Ammon's horn (tissue), 1 donor: ENCODE results near the gene FGF14.
A peak's percentile ranks its signal among the peaks of the same experiment; 100 is the strongest.

ENCODE experiments used
- DNase-seq: peaks from one replicate; pipeline ENCODE4 v3.0.0-alpha.2; 2016; ENCODE audit warnings: low spot score

FGF14 gene

DNA sequence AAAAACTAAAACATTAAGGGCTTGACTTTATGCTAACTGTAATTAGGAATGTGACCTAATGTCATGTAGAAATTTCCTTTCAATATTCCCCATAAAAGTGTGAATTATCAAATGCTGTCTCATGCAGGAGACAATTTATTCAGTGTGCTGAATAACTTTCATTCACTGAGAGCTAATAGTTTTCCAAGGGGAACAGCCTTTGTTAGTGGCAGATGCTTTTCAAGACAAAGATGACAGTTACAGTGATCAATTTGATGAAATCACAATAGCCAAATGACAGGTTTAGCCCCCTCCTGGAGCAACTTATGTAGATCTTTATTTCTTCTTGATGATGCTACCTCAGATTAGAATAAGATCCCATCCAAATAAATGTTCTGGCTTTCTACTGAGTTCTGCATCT, 673.8 kb downstream of the FGF14 start:
- DNase-seq: no peak

GRCh38 chr13:101727118-101727517, 674.7 kb downstream of the FGF14 start:
- no peak for DNase-seq

GRCh38 chr13:101726681-101727080, 675.2 kb downstream of the FGF14 start:
- no peak for DNase-seq

DNA sequence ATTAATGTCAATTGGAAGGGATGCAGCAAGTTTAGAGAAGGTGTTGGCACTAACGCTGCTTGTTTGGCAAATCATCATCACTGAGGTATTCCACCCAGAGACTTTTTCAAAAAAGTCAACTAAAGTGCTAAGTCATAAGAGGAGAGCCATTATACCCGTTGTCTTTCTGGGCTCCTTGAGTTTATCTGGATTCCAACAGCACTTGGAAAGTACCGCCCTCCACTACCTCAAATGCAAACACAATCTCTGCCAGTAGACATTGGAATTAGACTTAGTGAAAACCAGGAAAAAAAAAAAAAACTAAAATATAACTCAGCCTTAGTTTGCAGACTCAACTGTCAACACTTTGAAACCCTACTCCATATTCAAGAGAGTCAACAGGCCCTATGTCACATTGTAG, 683.4 kb downstream of the FGF14 start:
- DNase-seq: no peak

GRCh38 chr13:101717353-101717752, 684.5 kb downstream of the FGF14 start:
- no peak for DNase-seq

DNA sequence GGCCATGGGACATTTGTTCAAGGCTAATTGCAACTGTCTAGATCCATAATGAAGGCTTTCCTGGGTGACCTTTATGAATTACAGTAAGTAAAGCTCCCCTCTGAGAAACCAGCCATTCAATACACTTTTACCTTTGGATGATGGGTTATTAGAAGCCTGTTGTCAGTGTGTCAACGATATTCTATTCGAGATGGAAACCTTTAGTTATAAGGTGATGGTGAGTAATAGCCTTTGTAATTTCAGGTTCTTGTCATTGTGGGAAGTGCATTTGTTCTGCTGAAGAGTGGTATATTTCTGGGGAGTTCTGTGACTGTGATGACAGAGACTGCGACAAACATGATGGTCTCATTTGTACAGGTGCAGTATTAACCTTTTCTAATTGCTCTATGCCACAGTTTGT, 687.7 kb downstream of the FGF14 start:
- no peak for DNase-seq

- no peak for DNase-seq
Measured at GRCh38 chr13:101712026-101712348, 689.9 kb downstream of the FGF14 start.

- no peak for DNase-seq
Measured at GRCh38 chr13:101711307-101712025, 690.4 kb downstream of the FGF14 start.

DNA sequence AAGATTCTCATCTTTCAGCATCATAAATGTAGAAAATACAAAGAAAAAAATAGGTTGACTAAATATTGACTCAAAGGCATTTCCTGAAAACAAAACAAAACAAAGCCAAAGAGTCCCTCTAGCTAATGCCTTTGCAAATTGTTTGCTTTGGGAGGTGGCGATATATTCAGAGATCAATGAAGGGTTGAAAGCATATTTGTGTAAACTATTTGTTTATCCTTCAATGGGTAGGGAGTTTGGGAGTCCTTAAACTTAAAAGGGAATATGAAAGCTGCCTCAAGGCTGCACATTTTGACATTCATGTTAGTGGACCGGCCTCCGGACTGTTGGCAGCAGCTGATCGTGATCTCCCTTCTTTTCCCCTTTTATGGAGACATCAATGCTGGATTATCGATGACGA, 691.9 kb downstream of the FGF14 start:
- DNase-seq: no peak

DNA sequence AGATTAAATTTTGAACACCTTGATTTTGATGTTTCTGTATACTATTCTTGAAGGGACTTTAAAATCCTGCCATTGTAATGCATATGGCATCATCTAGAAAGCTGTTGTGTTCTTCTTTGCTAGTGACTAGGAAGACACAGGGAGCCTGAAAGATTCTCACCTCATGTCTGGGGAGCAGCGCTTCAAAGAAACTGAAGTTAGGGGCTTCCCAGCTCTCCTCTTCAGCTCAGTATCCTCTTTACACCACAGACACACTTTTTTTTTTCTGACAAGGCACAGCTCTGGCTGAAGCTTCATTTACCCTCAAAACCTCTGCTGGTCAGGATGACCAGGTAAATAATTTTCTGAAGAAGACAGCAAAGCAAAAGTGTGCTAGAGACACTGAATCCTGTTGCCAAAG, 693.7 kb downstream of the FGF14 start:
- no peak for DNase-seq

GRCh38 chr13:101707659-101708058, 694.2 kb downstream of the FGF14 start:
- DNase-seq: no peak

DNA sequence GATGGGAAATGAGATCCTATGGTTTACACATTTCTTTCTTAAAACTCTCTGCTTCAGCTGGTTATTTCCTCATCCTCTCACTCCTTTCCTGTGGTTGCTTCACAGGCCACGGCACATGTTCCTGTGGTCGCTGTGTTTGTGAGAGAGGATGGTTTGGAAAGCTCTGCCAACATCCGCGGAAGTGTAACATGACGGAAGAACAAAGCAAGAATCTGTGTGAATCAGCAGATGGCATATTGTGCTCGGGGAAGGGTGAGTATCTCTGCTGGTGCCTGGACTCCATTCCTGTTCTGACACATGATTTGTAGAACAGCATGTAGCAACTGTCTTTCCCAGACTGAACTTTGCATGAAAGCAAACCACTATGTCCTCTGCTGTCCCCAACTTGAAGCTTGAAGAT, 695.2 kb downstream of the FGF14 start:
- DNase-seq: peak; percentile 33

- no peak for DNase-seq
Measured at GRCh38 chr13:101703838-101704237, 698.0 kb downstream of the FGF14 start.

- no peak for DNase-seq
Measured at GRCh38 chr13:101703081-101703480, 698.8 kb downstream of the FGF14 start.

GRCh38 chr13:101700598-101700997, 701.2 kb downstream of the FGF14 start:
- DNase-seq: peak; percentile 36

DNA sequence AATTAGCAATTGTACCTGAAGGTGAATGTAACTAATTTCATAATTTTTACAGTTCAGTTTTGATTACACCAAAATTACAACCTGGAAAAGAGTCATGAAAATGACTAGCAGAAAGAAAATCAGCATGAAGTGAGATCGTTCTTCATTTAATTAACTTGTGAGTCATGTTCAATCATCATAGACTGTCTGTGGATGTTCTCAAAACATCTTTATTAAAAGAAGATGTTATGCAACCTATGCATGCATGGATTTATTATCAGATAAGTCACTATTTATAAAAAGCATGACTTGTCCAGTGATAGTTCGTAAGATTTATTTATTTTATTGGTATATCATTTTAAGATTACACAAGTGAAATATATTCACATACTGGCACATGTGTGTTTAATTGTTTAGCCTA, 703.4 kb downstream of the FGF14 start:
- no peak for DNase-seq

DNA sequence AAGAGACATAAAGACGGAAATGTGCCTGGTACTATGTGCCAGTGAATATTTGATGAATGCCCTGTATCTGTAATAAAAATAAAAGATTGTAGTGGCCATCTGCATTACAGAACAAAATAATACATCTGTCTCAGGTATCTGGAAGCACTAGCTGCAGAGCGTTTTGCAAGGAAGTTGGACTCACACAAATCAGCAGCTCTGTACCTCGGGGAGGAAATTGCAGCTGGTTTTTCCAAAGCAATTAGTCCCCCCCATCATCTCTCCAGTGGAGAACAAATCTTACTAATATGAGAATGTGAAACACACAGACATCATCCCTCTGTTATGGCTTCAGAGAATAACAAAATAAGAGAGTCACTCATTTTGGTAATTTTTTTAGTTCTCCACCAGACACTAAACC, 704.1 kb downstream of the FGF14 start:
- DNase-seq: no peak

- DNase-seq: no peak
Measured at GRCh38 chr13:101695870-101696516, 705.9 kb downstream of the FGF14 start.

- no peak for DNase-seq
Measured at GRCh38 chr13:101691341-101691860, 710.4 kb downstream of the FGF14 start.

DNA sequence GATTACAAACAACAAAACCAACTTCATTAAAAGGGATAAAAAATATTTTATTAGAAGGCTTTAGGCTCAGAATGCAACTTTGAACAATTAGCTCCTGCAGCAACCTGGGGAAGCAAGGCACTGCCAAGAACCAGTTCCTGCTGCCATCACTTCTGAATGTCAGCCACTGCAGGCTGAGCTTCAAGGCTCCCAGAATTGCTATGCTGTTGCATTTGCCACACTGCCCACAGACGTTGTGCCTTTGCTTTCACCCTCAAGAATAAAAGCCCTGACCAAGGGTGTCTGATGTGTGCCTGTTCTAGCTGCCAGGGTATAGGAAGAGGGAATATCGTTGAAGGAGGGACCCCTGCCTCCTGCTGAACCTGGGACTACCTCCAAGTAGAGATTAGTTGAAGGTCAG, 711.0 kb downstream of the FGF14 start:
- DNase-seq: no peak

- no peak for DNase-seq
Measured at GRCh38 chr13:101686003-101686402, 715.8 kb downstream of the FGF14 start.

DNA sequence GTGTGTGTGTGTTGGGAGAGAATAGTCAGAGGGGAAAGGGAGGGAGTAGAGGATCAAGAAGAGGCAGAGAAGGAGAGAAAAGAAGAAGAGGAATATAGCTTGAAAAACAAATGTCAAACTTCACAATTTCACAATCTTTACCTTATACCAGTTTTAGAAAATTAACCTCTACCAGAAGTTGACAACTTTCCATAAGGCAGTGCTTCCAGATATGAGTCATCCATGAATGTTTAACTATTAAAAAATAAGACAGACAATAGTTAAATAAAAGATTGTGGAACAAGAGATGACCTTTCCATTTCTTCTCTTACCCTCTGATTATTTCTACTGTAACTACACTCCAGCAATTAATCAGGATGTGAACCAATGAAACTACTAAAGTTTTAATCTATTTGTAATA, 720.0 kb downstream of the FGF14 start:
- DNase-seq: no peak

DNA sequence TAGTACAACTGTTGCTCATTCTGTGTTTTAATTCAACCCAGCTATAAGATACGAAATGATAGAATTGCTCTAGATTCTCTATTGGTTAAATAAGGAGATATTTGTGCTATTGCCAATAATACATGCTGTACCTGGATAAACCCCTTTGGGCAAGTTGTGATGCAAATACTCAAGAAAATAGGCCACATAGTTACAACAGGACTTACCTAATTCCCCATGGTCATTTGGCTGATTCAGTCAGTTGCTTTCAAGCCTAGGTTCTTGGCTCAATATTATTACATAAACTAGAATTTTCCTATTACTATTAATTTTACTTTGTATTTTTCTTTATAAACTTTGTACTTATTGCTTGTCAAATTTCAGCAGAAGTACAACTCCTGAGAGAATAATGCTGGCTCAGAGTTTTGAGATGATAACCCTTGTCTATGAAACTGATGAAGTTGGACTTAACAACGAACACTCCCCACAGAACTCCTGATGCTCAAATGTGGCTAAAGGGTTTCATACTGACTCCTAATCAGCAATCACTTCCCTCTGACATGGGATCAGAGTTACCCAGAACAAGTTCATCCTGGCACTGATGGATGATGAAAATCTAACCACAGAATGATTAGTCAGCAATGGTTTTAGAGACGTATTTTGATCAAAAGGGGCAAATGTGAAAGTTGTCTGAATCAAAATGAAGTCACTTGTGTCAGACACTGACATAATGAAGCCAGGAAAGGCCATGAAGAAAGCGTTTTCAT, 728.3 kb downstream of the FGF14 start:
- DNase-seq: no peak
